GM21381 (cell line): ENCODE measurements around the gene VAMP7.
"Not testable (repeated sequence)": the region's sequence is repeated elsewhere in the genome, so short reads cannot be mapped to it uniquely, and the experiment has no call there.

Source experiments
- ATAC-seq: cut with Tn5 transposase; IDR thresholded peaks from one replicate; pipeline ENCODE4 v1.9.1; 2021; ENCODE audit warnings: mild to moderate bottlenecking, moderate library complexity; ENCODE audit not compliant: unreplicated experiment

VAMP7 gene

DNA sequence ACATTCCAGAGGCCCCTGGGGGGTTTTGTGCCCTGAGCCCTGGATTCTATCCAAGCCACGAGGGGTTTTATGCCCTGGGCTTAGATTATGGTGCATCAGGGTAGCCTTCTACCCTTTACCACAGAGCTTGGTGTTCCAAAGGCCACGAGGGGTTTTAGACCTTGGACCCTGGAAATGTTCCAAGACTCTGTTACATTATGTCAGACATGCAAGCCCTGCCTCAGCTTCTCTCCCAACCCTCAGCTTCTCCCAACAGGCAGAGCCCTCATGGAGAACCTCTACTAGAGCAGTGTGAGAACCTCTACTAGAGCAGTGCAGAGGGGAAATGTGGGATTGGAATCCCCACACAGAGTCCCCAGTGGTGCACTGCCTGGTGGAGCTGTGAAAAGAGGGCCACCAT is 105.8 kb downstream of the VAMP7 start:
- ATAC-seq = not testable (repeated sequence)

- no peak for ATAC-seq
Measured at GRCh38 chrX:155988859-155989258, 107.7 kb downstream of the VAMP7 start.
